OCI-LY3 (cell line): ENCODE measurements around the gene CWC25.

Experiments
- H2AFZ ChIP-seq: fragments of 200-600, 300-600 bp; shearing (Covaris generic); 2 replicates; pipeline ENCODE4 v1.6.0; 2014; ENCODE audit warnings: antibody characterized with exemption, low read depth, low read length
- H3K27ac ChIP-seq: fragments of 200-600, 300-600 bp; sonication (generic); 2 replicates; pipeline ENCODE4 v1.5.1; 2014; ENCODE audit warnings: mild to moderate bottlenecking, low read length, moderate library complexity, mixed read lengths
- H3K27me3 ChIP-seq: fragments of 200-600, 300-600 bp; sonication (generic); 2 replicates; pipeline ENCODE4 v1.6.1; 2014; ENCODE audit warnings: low read depth, low read length, mixed read lengths
- H3K36me3 ChIP-seq: fragments of 200-600, 300-600 bp; sonication (generic); replicated peaks from 2 replicates; pipeline ENCODE3; 2014; ENCODE audit warnings: low read depth, low read length, mixed read lengths
- H3K4me1 ChIP-seq: fragments of 300-600, 200-600 bp; sonication (generic); 2 replicates; pipeline ENCODE4 v1.6.1; 2014; ENCODE audit warnings: low read length, mixed read lengths
- H3K4me2 ChIP-seq: fragments of 200-600, 300-600 bp; sonication (generic); 2 replicates; pipeline ENCODE4 v1.6.1; 2014; ENCODE audit warnings: low read length, mixed read lengths
- H3K4me3 ChIP-seq: fragments of 300-600, 200-600 bp; sonication (generic); 2 replicates; pipeline ENCODE4 v1.5.1; 2014; ENCODE audit warnings: antibody characterized with exemption, mild to moderate bottlenecking, low read length, moderate library complexity
- H3K79me2 ChIP-seq: fragments of 300-600, 200-600 bp; shearing (Covaris generic); 2 replicates; pipeline ENCODE4 v1.6.1; 2014; ENCODE audit warnings: mild to moderate bottlenecking, low read length, mixed read lengths
- H3K9ac ChIP-seq: fragments of 300-600, 200-600 bp; shearing (Covaris generic); 2 replicates; pipeline ENCODE4 v1.6.0; 2014; ENCODE audit warnings: mild to moderate bottlenecking, low read length, moderate library complexity
- H3K9me3 ChIP-seq: fragments of 200-600, 300-600 bp; shearing (Covaris generic); 2 replicates; pipeline ENCODE4 v1.6.1; 2014; ENCODE audit warnings: low read length, mixed read lengths; ENCODE audit not compliant: insufficient read depth
- H4K20me1 ChIP-seq: fragments of 200-600, 300-600 bp; sonication (generic); 2 replicates; pipeline ENCODE4 v1.6.1; 2016; ENCODE audit warnings: low read length, mixed read lengths; ENCODE audit not compliant: insufficient read depth
- EZH2phosphoT487 ChIP-seq: fragments of 200-600 bp; shearing (Covaris generic); IDR thresholded peaks from 2 replicates; pipeline ENCODE4 v1.6.1; 2018; ENCODE audit warnings: antibody characterized with exemption, mixed run types, low read depth
- TF ChIP-seq, protein P1 (sequence below): fragments of 200-600, 300-600 bp; sonication (generic); IDR thresholded peaks from 2 replicates; pipeline ENCODE4 v1.5.1; 2014; ENCODE audit warnings: antibody characterized with exemption, low read length, low read depth

The CWC25 gene

GRCh38 chr17:38798614-38799500 lies 26.3 kb downstream of the CWC25 start:
- Histone ChIP-seq H3K79me2 (peaks cover 39% of the 10 kb centered on the region), H3K27ac (peak overlapping the region; percentile 87), H3K4me1 (peaks cover 17% of the 10 kb centered on the region), H3K27me3 (no peaks in the 10 kb centered on the region), H3K9me3 (no peaks in the 10 kb centered on the region), H3K4me2 (peak overlapping the region; percentile 98), H4K20me1 (0 out of 2 replicates have a peak, but pooled peaks cover 9% of the 10 kb centered on the region), H3K4me3 (peak overlapping the region; percentile 95), H2AFZ (peak overlapping the region; percentile 47; the same call in 1 of the 2 replicates), H3K36me3 (peaks cover 33% of the 10 kb centered on the region), H3K9ac (peak overlapping the region; percentile 94)
- no peak for TF ChIP-seq EZH2phosphoT487
- TF ChIP-seq, protein P1, sequence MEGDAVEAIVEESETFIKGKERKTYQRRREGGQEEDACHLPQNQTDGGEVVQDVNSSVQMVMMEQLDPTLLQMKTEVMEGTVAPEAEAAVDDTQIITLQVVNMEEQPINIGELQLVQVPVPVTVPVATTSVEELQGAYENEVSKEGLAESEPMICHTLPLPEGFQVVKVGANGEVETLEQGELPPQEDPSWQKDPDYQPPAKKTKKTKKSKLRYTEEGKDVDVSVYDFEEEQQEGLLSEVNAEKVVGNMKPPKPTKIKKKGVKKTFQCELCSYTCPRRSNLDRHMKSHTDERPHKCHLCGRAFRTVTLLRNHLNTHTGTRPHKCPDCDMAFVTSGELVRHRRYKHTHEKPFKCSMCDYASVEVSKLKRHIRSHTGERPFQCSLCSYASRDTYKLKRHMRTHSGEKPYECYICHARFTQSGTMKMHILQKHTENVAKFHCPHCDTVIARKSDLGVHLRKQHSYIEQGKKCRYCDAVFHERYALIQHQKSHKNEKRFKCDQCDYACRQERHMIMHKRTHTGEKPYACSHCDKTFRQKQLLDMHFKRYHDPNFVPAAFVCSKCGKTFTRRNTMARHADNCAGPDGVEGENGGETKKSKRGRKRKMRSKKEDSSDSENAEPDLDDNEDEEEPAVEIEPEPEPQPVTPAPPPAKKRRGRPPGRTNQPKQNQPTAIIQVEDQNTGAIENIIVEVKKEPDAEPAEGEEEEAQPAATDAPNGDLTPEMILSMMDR, result peak; percentile 24

- H3K27me3 ChIP-seq, result no peaks in the 10 kb centered on the region
- TF ChIP-seq, protein P1, result no peak
- TF ChIP-seq EZH2phosphoT487, result no peak
- H3K79me2 ChIP-seq, result peaks cover 39% of the 10 kb centered on the region
- peak overlapping the region; percentile 95 for H3K4me3 ChIP-seq
- H3K36me3 ChIP-seq, result peaks cover 30% of the 10 kb centered on the region
- H3K9me3 ChIP-seq, result no peaks in the 10 kb centered on the region
- no peak overlapping the region for H3K27ac ChIP-seq
- 0 out of 2 replicates have a peak overlapping the region, but pooled peaks have one; percentile 94 for H3K9ac ChIP-seq
- no peak overlapping the region for H2AFZ ChIP-seq
- peaks cover 17% of the 10 kb centered on the region for H3K4me1 ChIP-seq
- H3K4me2 ChIP-seq, result peak overlapping the region; percentile 98
- 0 out of 2 replicates have a peak, but pooled peaks cover 9% of the 10 kb centered on the region for H4K20me1 ChIP-seq
These were observed 27.3 kb downstream of the CWC25 start for GRCh38 chr17:38797828-38798227.

DNA sequence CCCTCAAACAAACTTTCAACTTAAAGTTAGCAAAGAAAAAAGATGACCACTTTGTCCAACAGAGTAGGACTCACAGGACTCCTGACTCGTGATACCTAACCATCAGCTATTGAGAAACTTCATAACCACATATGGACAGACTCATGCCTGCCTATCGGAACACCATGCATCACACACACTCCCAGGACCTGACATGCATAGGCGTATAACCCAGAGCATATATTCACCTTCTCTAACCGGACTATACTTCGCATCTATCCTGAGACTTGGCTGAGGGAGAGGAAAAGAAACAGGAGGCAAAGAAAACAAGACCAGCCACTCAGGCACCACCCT lies 28.0 kb downstream of the CWC25 start:
- Histone ChIP-seq H3K79me2 (peaks cover 39% of the 10 kb centered on the region), H3K36me3 (peaks cover 28% of the 10 kb centered on the region), H3K4me2 (no peak overlapping the region), H2AFZ (no peak overlapping the region), H3K27me3 (no peaks in the 10 kb centered on the region), H3K27ac (no peak overlapping the region), H3K4me3 (no peak overlapping the region), H3K9me3 (no peaks in the 10 kb centered on the region), H3K9ac (no peak overlapping the region), H4K20me1 (0 out of 2 replicates have a peak, but pooled peaks cover 9% of the 10 kb centered on the region), H3K4me1 (peaks cover 17% of the 10 kb centered on the region)
- TF ChIP-seq, protein P1, result no peak
- TF ChIP-seq EZH2phosphoT487, result no peak

DNA sequence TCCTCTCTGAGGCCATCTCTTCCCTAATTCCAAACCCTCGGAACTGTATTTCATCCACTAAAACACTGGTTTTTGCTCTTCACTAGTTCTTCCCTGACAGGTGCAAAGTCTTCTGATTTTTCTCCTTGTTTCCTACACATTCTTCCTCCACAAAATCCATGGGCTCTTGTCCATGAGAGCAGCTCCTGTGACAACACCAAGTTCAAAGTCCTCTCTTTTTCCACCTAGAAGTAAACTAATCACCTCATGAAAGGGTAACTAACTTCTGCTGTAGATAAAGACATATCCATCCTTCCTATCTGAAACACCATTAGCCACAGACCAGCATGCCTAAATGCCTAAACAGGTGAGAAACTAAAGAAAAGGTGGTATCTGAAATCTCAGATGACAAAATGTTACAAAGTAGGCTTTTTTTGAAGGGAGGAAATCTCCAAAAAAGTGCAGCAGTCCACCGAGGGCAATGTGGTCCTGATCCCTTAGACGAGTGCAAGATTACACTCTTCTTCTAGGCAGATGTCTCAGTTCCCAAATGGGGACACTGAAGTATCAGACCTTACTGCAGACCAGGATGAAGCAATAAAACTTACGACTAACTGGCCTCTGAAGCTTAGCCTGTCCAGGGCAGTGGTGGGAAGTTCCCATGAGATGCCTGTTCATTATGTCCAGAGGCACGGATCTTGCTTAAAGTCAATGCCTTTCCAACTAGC lies 28.5 kb downstream of the CWC25 start:
- 0 out of 2 replicates have a peak, but pooled peaks cover 9% of the 10 kb centered on the region for H4K20me1 ChIP-seq
- no peak overlapping the region for H3K27ac ChIP-seq
- H3K36me3 ChIP-seq, result peaks cover 23% of the 10 kb centered on the region
- no peaks in the 10 kb centered on the region for H3K9me3 ChIP-seq
- peaks cover 39% of the 10 kb centered on the region for H3K79me2 ChIP-seq
- H2AFZ ChIP-seq, result no peak overlapping the region
- H3K27me3 ChIP-seq, result no peaks in the 10 kb centered on the region
- no peak overlapping the region for H3K4me3 ChIP-seq
- TF ChIP-seq, protein P1, result no peak
- TF ChIP-seq EZH2phosphoT487, result no peak
- peaks cover 17% of the 10 kb centered on the region for H3K4me1 ChIP-seq
- no peak overlapping the region for H3K4me2 ChIP-seq
- H3K9ac ChIP-seq, result no peak overlapping the region
